GM12878 (cell line): ENCODE data around the gene PNRC1. TPM values are rescaled to one million over a fixed set of nuclear protein-coding genes. Genes with fewer than 3 reads are reported as not detected.

Source experiments
- ATAC-seq: fragments of 200-7000 bp; cut with Tn5 transposase; 3 replicates; pipeline ENCODE4 v1.9.1; 2020; ENCODE audit warnings: mild to moderate bottlenecking, moderate library complexity
- BruUV-seq: library from RNA; stranded (reverse); fragments of 400-500 nt; replicated peaks from 2 replicates; lab custom pipeline; 2021; lab: Mats Ljungman, UMichigan
- CTCF ChIA-PET: fragments of 300-600 bp; sonication (Branson Sonifier 250); formaldehyde crosslinking; extraction: SDS; loops from one replicate; lab custom pipeline; 2021; ENCODE audit warnings: inconsistent platforms; lab: Yijun Ruan, JAX
- POLR2A ChIA-PET: fragments of 350-600 bp; formaldehyde crosslinking; extraction: SDS; loops from one replicate; lab custom pipeline; 2021; ENCODE audit warnings: inconsistent platforms; lab: Charles Lee
- RAD21 ChIA-PET: fragments of 300-600 bp; sonication (Branson Sonifier 250); formaldehyde crosslinking; loops from one replicate; lab custom pipeline; 2023; ENCODE audit warnings: antibody characterized with exemption; ENCODE audit not compliant: unreplicated experiment; lab: Charles Lee
- SMC1A ChIA-PET: fragments of 300-600 bp; sonication (Branson Sonifier 250); formaldehyde crosslinking; loops from one replicate; lab custom pipeline; 2023; ENCODE audit not compliant: unreplicated experiment, uncharacterized antibody; lab: Charles Lee
- DNase-seq: peaks from one replicate; pipeline ENCODE4 v3.0.0-alpha.2; 2011; ENCODE audit warnings: low read depth, low spot score
- FAIRE-seq: peaks from 3 replicates; lab custom pipeline; 2011; peaks lifted over from hg19 to GRCh38; lab: Jason Lieb, UNC
- H2AFZ ChIP-seq: 2 replicates; pipeline ENCODE4 v1.6.0; 2011; ENCODE audit warnings: low read depth, low read length, control low read depth; ENCODE audit not compliant: control insufficient read depth
- H3K27ac ChIP-seq: 2 replicates; pipeline ENCODE4 v1.5.1; 2011; ENCODE audit warnings: control low read depth; ENCODE audit not compliant: control insufficient read depth, insufficient read depth
- H3K27me3 ChIP-seq, 2 experiments: replicated peaks in 1 of 2; 2 replicates each; pipeline versions ENCODE4 v1.6.0 to v1.6.1; 2011; ENCODE audit warnings: low read length in 1 of 2; ENCODE audit not compliant: control insufficient read depth in 2 of 2, insufficient read depth in 2 of 2
- H3K36me3 ChIP-seq, 2 experiments: 2 replicates each; pipeline ENCODE4 v1.5.1; 2011; ENCODE audit warnings: low read length in 1 of 2; ENCODE audit not compliant: control insufficient read depth in 2 of 2, insufficient read depth in 2 of 2
- H3K4me1 ChIP-seq: 2 replicates; pipeline ENCODE4 v1.6.1; 2011; ENCODE audit warnings: mild to moderate bottlenecking, low read length, moderate library complexity, mixed read lengths; ENCODE audit not compliant: control insufficient read depth, insufficient read depth
- H3K4me2 ChIP-seq: 2 replicates; pipeline ENCODE4 v1.6.0; 2011; ENCODE audit warnings: control low read depth; ENCODE audit not compliant: control insufficient read depth, insufficient read depth
- H3K4me3 ChIP-seq: fragments of 200-600 bp; sonication (generic); 2 replicates; pipeline ENCODE4 v1.5.1; 2016
- H3K79me2 ChIP-seq: 2 replicates; pipeline ENCODE4 v1.6.0; 2011; ENCODE audit warnings: low read length; ENCODE audit not compliant: control insufficient read depth, insufficient read depth
- H3K9ac ChIP-seq: 2 replicates; pipeline ENCODE4 v1.8.0; 2011; ENCODE audit warnings: low read length, control low read depth, mixed read lengths; ENCODE audit not compliant: control insufficient read depth, insufficient read depth
- H3K9me3 ChIP-seq: replicated peaks from 3 replicates; pipeline ENCODE4 v1.5.1; 2011; ENCODE audit warnings: mild to moderate bottlenecking, low read length; ENCODE audit not compliant: control insufficient read depth, insufficient read depth
- H4K20me1 ChIP-seq: 2 replicates; pipeline ENCODE4 v1.6.0; 2011; ENCODE audit not compliant: control insufficient read depth, insufficient read depth
- BCLAF1 ChIP-seq: fragments of 450-650 bp; IDR thresholded peaks from 2 replicates; pipeline ENCODE4 v1.6.1; 2017; ENCODE audit warnings: antibody characterized with exemption, mild to moderate bottlenecking, moderate library complexity
- CEBPZ ChIP-seq: fragments of 150-350 bp; IDR thresholded peaks from 2 replicates; pipeline ENCODE4 v1.6.1; 2016; ENCODE audit warnings: low read depth, low read length
- CHD1 ChIP-seq: IDR thresholded peaks from 2 replicates; pipeline ENCODE4 v1.6.1; 2012; ENCODE audit warnings: low read depth, low read length, improper control_type of control experiment
- RCOR1 ChIP-seq: conservative IDR thresholded peaks from 2 replicates; pipeline ENCODE4 v1.6.1; 2012; ENCODE audit warnings: low read depth, low read length, improper control_type of control experiment
- RUNX3 ChIP-seq: IDR thresholded peaks from 2 replicates; pipeline ENCODE4 v1.6.1; 2012; ENCODE audit warnings: low read length, inconsistent platforms
- STAT3 ChIP-seq: IDR thresholded peaks from 2 replicates; pipeline ENCODE4 v1.6.1; 2011; ENCODE audit warnings: low read depth, low read length, improper control_type of control experiment
- TBL1XR1 ChIP-seq: IDR thresholded peaks from 2 replicates; pipeline ENCODE4 v1.6.1; 2012; ENCODE audit warnings: low read depth, low read length, improper control_type of control experiment
- ZNF207 ChIP-seq: fragments of 450-650 bp; IDR thresholded peaks from 2 replicates; pipeline ENCODE4 v1.6.1; 2014; ENCODE audit warnings: antibody characterized with exemption, mild to moderate bottlenecking, borderline replicate concordance
- WGBS: methylation state at CpG from one replicate; pipeline ENCODE4 v1.1.6; 2016; ENCODE audit warnings: low lambda C conversion rate; ENCODE audit not compliant: insufficient replicate concordance, insufficient coverage; ENCODE audit errors: missing lambda C conversion rate; 5-methylcytosine and 5-hydroxymethylcytosine counted together
- in situ Hi-C: fragments of 300-500 bp; cut with MboI; formaldehyde crosslinking; loops from 9 replicates; pipeline ENCODE4 v1.14.3; 2018; ENCODE audit warnings: mixed read lengths
- intact Hi-C: fragments of 100-400 bp; cut with micrococcal nuclease; formaldehyde crosslinking; loops from one replicate; pipeline ENCODE4 v1.14.2; 2022; ENCODE audit not compliant: unreplicated experiment
- polyA plus RNA-seq, 11 experiments: library from polyadenylated mRNA; depleted of rRNA in 4 of 11; unstranded in 6 of 11; stranded (reverse) in 5 of 11; fragments of >200 nt; fragmentation: Nextera tagmentation in 4 of 11; fragmentation: Illumina TruSeq in 1 of 11; extraction: Ambion mirVana in 4 of 11; extraction: Trizol in 1 of 11; gene quantifications; 1 replicate in 1 of 11; 2 replicates in 10 of 11; pipeline versions ENCODE4 v1.2.1 to v1.2.3, GENCODE V29; 2011 to 2016; ENCODE audit warnings: inconsistent platforms in 2 of 11, missing spikeins in 2 of 11, low read depth in 1 of 11
- total RNA-seq, 4 experiments: library from RNA; depleted of rRNA in 3 of 4; stranded (reverse); fragments of >200 nt in 3 of 4; fragmentation: Illumina TruSeq in 1 of 4; extraction: Trizol in 1 of 4; gene quantifications; 2 replicates each; pipeline versions ENCODE4 v1.2.1 to v1.2.3, GENCODE V29; 2013 to 2021

PNRC1 gene
- total and polyA plus RNA-seq, 10 of the 15 experiments (the other 5 are each of a cell fraction or from before 2014, with no cell fraction given) = 7.6 to 66.0 (median 33.1) TPM

- H3K9ac ChIP-seq = no peak overlapping the region
- intact Hi-C loops (no loop called here), in situ Hi-C loops (no loop called here)
- ChIA-PET POLR2A (no interaction called here), CTCF (interaction anchor here (1.4 kb wide), 1 partner anchor 249 kb away, joined by 4 read pairs; no protein-coding TSS in a partner anchor), RAD21 (no interaction called here), SMC1A (no interaction called here)
- FAIRE-seq (no peak), ATAC-seq (no peak), DNase-seq (no peak)
- peaks cover 0 to 4% of the 10 kb centered on the region in 2 experiments; a peak in 1 of 4 replicates for H3K27me3 ChIP-seq
- no peaks in the 10 kb centered on the region for H4K20me1 ChIP-seq
- H3K9me3 ChIP-seq = no peaks in the 10 kb centered on the region
- H3K79me2 ChIP-seq = no peaks in the 10 kb centered on the region
- no peak overlapping the region for H2AFZ ChIP-seq
- no peaks in the 10 kb centered on the region for H3K36me3 ChIP-seq
- no peak for TF ChIP-seq BCLAF1
- TF ChIP-seq TBL1XR1 = no peak
- TF ChIP-seq CEBPZ = no peak
- no peak for TF ChIP-seq RUNX3
- TF ChIP-seq STAT3 = no peak
- TF ChIP-seq RCOR1 = no peak
- TF ChIP-seq ZNF207 = no peak
- TF ChIP-seq CHD1 = no peak
- no peaks in the 10 kb centered on the region for H3K4me1 ChIP-seq
- H3K4me3 ChIP-seq = no peak overlapping the region
- WGBS = 73% methylated on average over 8 of the region's 8 CpGs
- no TSS peak for BruUV-seq
- no peak overlapping the region for H3K27ac ChIP-seq
- H3K4me2 ChIP-seq = no peak overlapping the region
Observed at GRCh38 chr6:89118931-89119330, 38.4 kb downstream of the PNRC1 start.
